Measurements from ENCODE around the gene NCAM2. TPM values are rescaled to one million over a fixed set of nuclear protein-coding genes. Genes with fewer than 3 reads are reported as not detected.

Gene NCAM2
- total and polyA plus RNA-seq, 2 of the 8 experiments (the other 6 are each of a cell fraction or from before 2014, with no cell fraction given): 0.14 to 1.1 TPM

- no peak overlapping the region for H4K8ac ChIP-seq (ENCODE audit: extremely low read depth, insufficient read depth, low read length)
- H3K9me3 ChIP-seq (ENCODE audit: insufficient read depth in 2 of 2, low read depth in 1 of 2, low read length in 1 of 2): no peaks in the 10 kb centered on the region
- no peak overlapping the region for H2BK120ac ChIP-seq (replicated peaks; ENCODE audit: low read depth, low read length)
- no peak overlapping the region for H3K9ac ChIP-seq (replicated peaks in 1 of 4; ENCODE audit: extremely low read depth in 1 of 4, low read depth in 3 of 4, low read length in 3 of 4)
- H3K79me2 ChIP-seq (ENCODE audit: control insufficient read depth in 1 of 2, insufficient read depth in 2 of 2, low read length in 2 of 2): no peaks in the 10 kb centered on the region
- no peaks in the 10 kb centered on the region for H3K23me2 ChIP-seq (ENCODE audit: low read depth, low read length)
- no peak overlapping the region for H4K91ac ChIP-seq (replicated peaks; ENCODE audit: insufficient read length, low read length)
- H2BK5ac ChIP-seq (ENCODE audit: low read depth, low read length): no peak overlapping the region
- no peak overlapping the region for H4K5ac ChIP-seq (ENCODE audit: insufficient read length, low read depth, low read length)
- H2AFZ ChIP-seq (ENCODE audit: low read length): no peak overlapping the region
- no peaks in the 10 kb centered on the region for H4K20me1 ChIP-seq (replicated peaks in 1 of 2; ENCODE audit: control insufficient read depth in 1 of 2, insufficient read depth in 2 of 2, low read length in 2 of 2)
- ChIA-PET CTCF (ENCODE audit: partially characterized antibody) (interaction anchor here (0.8 kb wide), 1 partner anchor 255 kb away, joined by 4 read pairs; no protein-coding TSS in a partner anchor), POLR2A (ENCODE audit: partially characterized antibody) (no interaction called here)
- no peak overlapping the region for H2BK15ac ChIP-seq (ENCODE audit: low read length)
- no peak overlapping the region for H3K4ac ChIP-seq (replicated peaks; ENCODE audit: insufficient read length, low read depth, low read length)
- H3K18ac ChIP-seq (ENCODE audit: extremely low read depth, low read length): no peak overlapping the region
- no peaks in the 10 kb centered on the region for H3K4me1 ChIP-seq (replicated peaks in 1 of 4; ENCODE audit: control insufficient read depth in 3 of 4, insufficient read depth in 4 of 4, low read length in 3 of 4)
- H3K4me2 ChIP-seq (ENCODE audit: insufficient read depth in 1 of 2, low read depth in 2 of 2, low read length in 2 of 2): no peak overlapping the region
- H2BK20ac ChIP-seq (ENCODE audit: low read length): no peak overlapping the region
- 80% methylated on average over 3 of the region's 3 CpGs; no CpG with 5 or more reads in 1 of the 2 experiments for WGBS, 2 experiments (ENCODE audit: extremely low coverage in 1 of 2, insufficient coverage in 1 of 2, insufficient read length in 1 of 2, insufficient replicate concordance in 2 of 2, low coverage in 1 of 2, low lambda C conversion rate in 2 of 2, missing lambda C conversion rate in 1 of 2)
- H3K27ac ChIP-seq (ENCODE audit: low read depth, low read length): no peak overlapping the region
- no peaks in the 10 kb centered on the region for H3K79me1 ChIP-seq (ENCODE audit: low read depth, low read length)
- H3K56ac ChIP-seq (replicated peaks; ENCODE audit: insufficient read length, low read depth, low read length): no peak overlapping the region
- H3K27me3 ChIP-seq (replicated peaks in 1 of 4; ENCODE audit: control insufficient read depth in 3 of 4, extremely low read depth in 1 of 4, insufficient read depth in 3 of 4, low read length in 3 of 4): no peaks in the 10 kb centered on the region
- no peak for TF ChIP-seq SP2 (IDR thresholded peaks at IDR 0.05; ENCODE audit: low read length)
- no peak for TF ChIP-seq GABPA (IDR thresholded peaks at IDR 0.05; ENCODE audit: borderline replicate concordance, insufficient read depth, low read length)
- no peak for TF ChIP-seq RNF2 (IDR thresholded peaks at IDR 0.05; ENCODE audit: borderline replicate concordance, low read depth, low read length, missing control alignments, poor library complexity, severe bottlenecking)
- no peak for TF ChIP-seq SIX5 (IDR thresholded peaks at IDR 0.05; ENCODE audit: low read depth, low read length)
- DNase-seq (ENCODE audit: low read depth in 1 of 2, low spot score in 2 of 2): no peak
- no peaks in the 10 kb centered on the region for H3K36me3 ChIP-seq (ENCODE audit: control insufficient read depth in 2 of 4, insufficient read depth in 4 of 4, low read length in 3 of 4)
- H3K23ac ChIP-seq (ENCODE audit: insufficient read length): no peak overlapping the region
- no peak overlapping the region for H2BK12ac ChIP-seq (ENCODE audit: low read depth, low read length)
- FAIRE-seq: no peak
- no peak overlapping the region for H3K4me3 ChIP-seq (ENCODE audit: extremely low read depth in 1 of 4, insufficient read depth in 2 of 4, low read depth in 3 of 4, low read length in 4 of 4)
- H3K14ac ChIP-seq (ENCODE audit: insufficient read length): no peak overlapping the region
- no peak overlapping the region for H2AK5ac ChIP-seq (ENCODE audit: low read depth, low read length)
Observed at GRCh38 chr21:21230672-21231071, 232.5 kb downstream of the NCAM2 start.
